ENCODE measurements around the gene JOSD2.

The JOSD2 gene

DNA sequence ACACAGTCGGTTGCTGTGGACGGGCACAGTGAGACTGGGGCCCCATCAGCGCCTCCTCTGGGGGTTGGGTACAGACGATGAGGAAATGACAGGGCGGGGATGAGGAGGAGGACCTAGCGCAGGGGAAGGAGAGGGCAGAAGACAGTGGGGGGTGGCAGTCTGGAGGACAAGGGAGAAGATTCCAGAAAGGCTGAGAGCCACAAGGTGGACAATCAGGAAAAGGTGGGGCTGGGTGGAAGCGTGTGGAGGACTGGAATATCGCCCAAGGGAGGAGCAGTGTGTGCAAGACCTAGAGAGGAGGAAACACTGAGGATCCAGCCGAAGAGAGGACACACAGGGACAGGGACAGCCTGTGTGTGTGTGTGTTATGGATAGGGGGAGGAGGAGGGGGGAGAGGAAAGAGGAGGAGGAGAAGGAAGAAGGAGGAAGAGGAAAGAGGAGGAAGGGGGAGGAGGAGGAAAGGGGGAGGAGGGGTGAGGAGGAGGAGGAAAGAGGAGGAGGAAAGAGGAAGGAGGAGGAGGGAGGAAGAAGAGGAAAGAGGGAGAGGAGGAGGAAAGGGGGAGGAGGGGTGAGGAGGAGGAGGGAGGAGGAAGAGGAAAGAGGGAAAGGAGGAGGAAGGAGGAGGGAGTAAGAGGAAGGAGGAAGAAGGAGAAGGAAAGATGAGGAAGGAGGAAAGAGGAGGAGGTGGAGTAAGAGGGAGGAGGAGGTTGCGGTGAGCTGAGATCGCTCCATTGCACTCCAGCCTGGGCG, 18.5 kb downstream of the JOSD2 start:
- peak in 1 of 4 experiments; percentile 21 for DNase-seq

GRCh38 chr19:50490991-50491472, 20.0 kb downstream of the JOSD2 start:
- no peak for DNase-seq

DNA sequence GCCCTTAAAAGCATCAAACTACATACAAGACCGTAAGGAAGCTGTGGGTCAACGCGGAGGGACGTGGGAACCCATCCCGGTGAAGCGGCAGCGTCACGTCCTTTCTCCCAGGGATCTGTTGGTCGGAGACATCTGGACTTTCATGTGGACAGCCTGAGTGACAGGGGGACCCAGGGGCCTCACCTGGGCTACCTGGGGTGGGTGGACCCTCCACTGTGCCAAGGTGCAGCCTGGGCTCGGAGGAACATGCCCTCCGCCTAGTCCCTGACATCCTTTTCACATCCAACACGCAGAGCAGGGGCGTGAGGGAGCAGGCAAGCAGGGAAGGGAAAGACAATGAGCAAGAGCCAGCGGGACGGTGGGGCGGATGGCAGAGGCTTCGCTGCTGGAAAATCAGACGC, 20.6 kb downstream of the JOSD2 start:
- DNase-seq = no peak

DNA sequence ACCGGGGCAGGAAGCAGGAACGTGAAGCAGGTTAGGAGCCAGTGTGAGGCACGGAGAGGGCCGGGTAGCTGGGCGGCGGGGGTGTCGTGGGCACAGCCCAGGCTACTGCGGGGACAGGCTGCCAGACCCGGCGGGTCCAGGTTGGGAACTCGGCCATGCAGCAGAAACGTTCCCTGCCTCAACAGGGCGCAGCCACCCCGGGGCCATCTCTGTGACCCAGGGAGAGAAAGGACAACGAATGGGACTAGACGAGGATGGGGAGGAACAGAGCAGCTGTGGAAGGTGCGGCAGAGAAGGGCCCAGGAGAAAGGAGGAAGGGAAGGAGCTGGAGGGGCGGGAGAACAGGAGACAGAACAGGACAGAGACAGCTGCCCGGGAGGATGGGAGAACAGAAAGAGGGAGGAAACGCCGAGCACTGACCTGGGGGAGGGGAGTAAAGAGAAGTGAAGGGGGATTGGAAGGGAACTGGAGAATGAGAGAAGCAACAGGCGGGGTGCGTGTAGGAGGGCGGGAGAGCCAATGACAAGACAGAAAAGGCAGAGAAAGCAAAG, 21.5 kb downstream of the JOSD2 start:
- no peak for DNase-seq

DNA sequence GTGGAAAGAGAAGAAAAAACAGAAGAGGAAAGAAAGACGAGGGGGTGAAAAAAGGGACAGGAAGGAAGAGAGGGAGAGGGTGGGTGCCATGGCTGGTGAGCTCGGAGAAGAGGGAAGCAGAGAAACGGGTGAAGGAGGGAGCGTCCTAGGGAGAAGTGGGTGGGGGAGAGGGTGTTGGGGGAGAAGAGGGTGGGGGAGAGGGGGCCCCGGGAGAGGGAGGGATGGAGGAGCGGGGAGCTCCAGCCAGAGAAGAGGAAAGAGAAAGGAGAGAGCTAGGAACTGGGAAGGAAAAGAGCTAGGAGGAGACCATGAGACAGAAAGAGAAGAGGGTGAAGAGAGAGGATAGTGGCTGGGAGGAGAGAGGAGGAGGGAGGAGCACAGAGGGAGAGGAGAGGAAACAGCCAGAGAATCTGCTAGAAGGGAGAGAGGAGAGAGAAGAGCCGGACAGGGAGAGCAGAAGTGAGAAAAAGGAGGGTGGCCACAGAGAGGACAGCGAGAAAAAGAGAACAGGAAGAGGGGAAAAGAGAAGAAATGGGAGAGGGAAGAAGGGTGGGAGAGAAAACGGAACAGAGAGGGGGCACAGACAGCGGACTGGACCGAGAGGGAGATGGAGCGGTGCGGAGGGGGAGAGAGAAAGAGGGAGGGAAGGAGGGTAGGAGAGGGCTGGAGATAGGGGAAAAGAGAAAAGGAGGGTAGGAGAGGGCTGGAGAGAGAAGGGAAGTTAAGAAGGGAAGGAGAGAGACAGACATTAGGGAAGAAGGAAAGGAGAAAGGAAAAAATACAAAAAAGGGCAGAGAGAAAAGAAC, 22.4 kb downstream of the JOSD2 start:
- no peak for DNase-seq

- DNase-seq = peak in 1 of 4 experiments; percentile 37
These were observed 24.0 kb downstream of the JOSD2 start for GRCh38 chr19:50486823-50487515.

GRCh38 chr19:50485284-50485955, 25.6 kb downstream of the JOSD2 start:
- no peak for DNase-seq

- DNase-seq = no peak
These were observed 28.1 kb downstream of the JOSD2 start for GRCh38 chr19:50482916-50483315.

GRCh38 chr19:50482271-50482855, 28.6 kb downstream of the JOSD2 start:
- DNase-seq = no peak

DNA sequence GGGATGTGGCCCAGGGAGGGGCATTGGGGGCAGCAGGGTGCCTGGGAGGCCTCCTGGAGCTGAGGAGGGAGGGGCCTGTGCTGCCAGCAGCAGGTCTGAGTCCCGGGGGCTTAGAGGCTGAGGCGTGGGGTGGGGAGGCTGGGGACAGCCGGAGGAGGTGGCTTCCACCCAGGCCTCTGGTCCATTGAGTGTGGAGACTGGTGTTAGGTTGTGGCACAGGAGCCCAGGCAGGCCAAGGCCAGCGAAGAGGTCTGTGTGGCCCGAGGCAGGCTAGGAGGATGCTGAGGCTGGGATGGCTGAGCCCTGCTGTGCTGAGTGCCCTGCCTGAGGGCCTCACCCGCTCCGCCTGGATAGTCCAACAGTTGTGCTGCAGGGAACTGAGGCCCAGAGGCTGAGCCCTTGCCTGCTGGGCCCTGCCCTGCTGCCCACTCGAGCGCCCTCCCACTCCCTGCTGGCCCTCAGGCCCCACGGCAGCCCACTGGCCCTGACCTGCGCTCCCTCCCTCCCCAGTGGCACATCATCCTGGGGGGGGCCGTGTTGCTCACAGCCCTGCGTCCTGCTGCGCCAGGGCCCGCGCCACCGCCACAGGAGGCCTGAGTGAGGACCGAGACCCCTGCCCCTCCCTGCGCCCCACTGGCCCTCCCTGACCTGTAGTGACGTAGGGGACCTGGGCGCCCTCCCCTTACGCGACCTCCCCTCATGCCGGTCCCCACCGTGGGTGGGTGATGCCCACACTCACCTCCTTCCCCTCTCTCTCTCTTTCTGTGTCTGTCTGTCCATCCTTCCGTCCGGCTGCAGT, 29.4 kb downstream of the JOSD2 start:
- no peak for DNase-seq

DNA sequence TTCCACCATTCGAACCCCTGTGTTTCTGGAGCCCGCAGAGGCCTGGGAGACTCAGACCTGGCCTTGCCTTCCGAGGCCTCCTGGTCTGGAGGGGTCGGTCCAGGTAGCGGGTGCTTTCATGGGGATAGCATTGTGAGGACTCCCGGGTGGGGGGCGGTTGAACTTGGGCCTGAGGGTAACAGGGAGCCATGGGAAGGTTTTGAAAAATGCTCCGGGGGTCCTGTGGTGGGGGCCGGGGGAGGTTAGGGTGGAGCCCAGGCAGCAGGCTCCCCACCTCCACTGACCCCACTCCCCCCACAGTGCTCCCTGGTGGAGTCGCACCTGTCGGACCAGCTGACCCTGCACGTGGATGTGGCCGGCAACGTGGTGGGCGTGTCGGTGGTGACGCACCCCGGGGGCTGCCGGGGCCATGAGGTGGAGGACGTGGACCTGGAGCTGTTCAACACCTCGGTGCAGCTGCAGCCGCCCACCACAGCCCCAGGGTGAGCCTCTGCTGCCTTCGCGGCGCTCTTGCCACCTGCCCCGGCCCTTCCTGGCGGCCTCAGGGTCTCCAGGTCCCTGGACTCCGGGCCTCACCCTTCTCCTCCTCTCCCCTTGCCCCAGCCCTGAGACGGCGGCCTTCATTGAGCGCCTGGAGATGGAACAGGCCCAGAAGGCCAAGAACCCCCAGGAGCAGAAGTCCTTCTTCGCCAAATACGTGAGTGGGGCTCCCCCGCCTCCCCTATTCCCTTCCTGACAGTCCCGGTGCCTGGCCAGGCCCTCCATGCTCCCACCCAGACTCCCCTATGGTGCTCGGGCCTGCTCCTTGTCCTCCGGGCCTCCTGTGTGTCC, 30.5 kb downstream of the JOSD2 start:
- DNase-seq = no peak

- DNase-seq = no peak
These were observed 31.2 kb downstream of the JOSD2 start for GRCh38 chr19:50479761-50480251.

GRCh38 chr19:50478901-50479715, 31.9 kb downstream of the JOSD2 start:
- DNase-seq = peak in 1 of 4 experiments; percentile 11

GRCh38 chr19:50477751-50478515, 33.1 kb downstream of the JOSD2 start:
- DNase-seq = no peak

- DNase-seq = no peak
These were observed 34.1 kb downstream of the JOSD2 start for GRCh38 chr19:50476907-50477238.

- peak; percentile 69 to 89 (median 84) for DNase-seq
These were observed 34.6 kb downstream of the JOSD2 start, which contains the start of the genes EMC10 and GARIN5A for GRCh38 chr19:50476224-50476906. TSS of gene EMC10 (plus strand) at chr19:50476507. CDS start at chr19:50476545, 38 bp downstream. TSS of gene GARIN5A (minus strand) at chr19:50476848. CDS start at chr19:50476388, 460 bp downstream.

GRCh38 chr19:50475736-50476223, 35.2 kb downstream of the JOSD2 start:
- DNase-seq = no peak

Measured in activated naive CD4-positive, alpha-beta T cell (primary cell).